OCI-LY3 (cell line): ENCODE measurements around the gene ALCAM.
"Not testable (repeated sequence)": the region's sequence is repeated elsewhere in the genome, so short reads cannot be mapped to it uniquely, and the experiment has no call there.

ENCODE experiments used
- H2AFZ ChIP-seq: fragments of 200-600, 300-600 bp; shearing (Covaris generic); 2 replicates; pipeline ENCODE4 v1.6.0; 2014; ENCODE audit warnings: antibody characterized with exemption, low read depth, low read length
- H3K27ac ChIP-seq: fragments of 200-600, 300-600 bp; sonication (generic); 2 replicates; pipeline ENCODE4 v1.5.1; 2014; ENCODE audit warnings: mild to moderate bottlenecking, low read length, moderate library complexity, mixed read lengths
- H3K27me3 ChIP-seq: fragments of 200-600, 300-600 bp; sonication (generic); 2 replicates; pipeline ENCODE4 v1.6.1; 2014; ENCODE audit warnings: low read depth, low read length, mixed read lengths
- H3K36me3 ChIP-seq: fragments of 200-600, 300-600 bp; sonication (generic); replicated peaks from 2 replicates; pipeline ENCODE3; 2014; ENCODE audit warnings: low read depth, low read length, mixed read lengths
- H3K4me1 ChIP-seq: fragments of 300-600, 200-600 bp; sonication (generic); 2 replicates; pipeline ENCODE4 v1.6.1; 2014; ENCODE audit warnings: low read length, mixed read lengths
- H3K4me2 ChIP-seq: fragments of 200-600, 300-600 bp; sonication (generic); 2 replicates; pipeline ENCODE4 v1.6.1; 2014; ENCODE audit warnings: low read length, mixed read lengths
- H3K4me3 ChIP-seq: fragments of 300-600, 200-600 bp; sonication (generic); 2 replicates; pipeline ENCODE4 v1.5.1; 2014; ENCODE audit warnings: antibody characterized with exemption, mild to moderate bottlenecking, low read length, moderate library complexity
- H3K79me2 ChIP-seq: fragments of 300-600, 200-600 bp; shearing (Covaris generic); 2 replicates; pipeline ENCODE4 v1.6.1; 2014; ENCODE audit warnings: mild to moderate bottlenecking, low read length, mixed read lengths
- H3K9ac ChIP-seq: fragments of 300-600, 200-600 bp; shearing (Covaris generic); 2 replicates; pipeline ENCODE4 v1.6.0; 2014; ENCODE audit warnings: mild to moderate bottlenecking, low read length, moderate library complexity
- H3K9me3 ChIP-seq: fragments of 200-600, 300-600 bp; shearing (Covaris generic); 2 replicates; pipeline ENCODE4 v1.6.1; 2014; ENCODE audit warnings: low read length, mixed read lengths; ENCODE audit not compliant: insufficient read depth
- H4K20me1 ChIP-seq: fragments of 200-600, 300-600 bp; sonication (generic); 2 replicates; pipeline ENCODE4 v1.6.1; 2016; ENCODE audit warnings: low read length, mixed read lengths; ENCODE audit not compliant: insufficient read depth
- EZH2phosphoT487 ChIP-seq: fragments of 200-600 bp; shearing (Covaris generic); IDR thresholded peaks from 2 replicates; pipeline ENCODE4 v1.6.1; 2018; ENCODE audit warnings: antibody characterized with exemption, mixed run types, low read depth
- TF ChIP-seq, protein P1 (sequence below): fragments of 200-600, 300-600 bp; sonication (generic); IDR thresholded peaks from 2 replicates; pipeline ENCODE4 v1.5.1; 2014; ENCODE audit warnings: antibody characterized with exemption, low read length, low read depth

ALCAM gene

DNA sequence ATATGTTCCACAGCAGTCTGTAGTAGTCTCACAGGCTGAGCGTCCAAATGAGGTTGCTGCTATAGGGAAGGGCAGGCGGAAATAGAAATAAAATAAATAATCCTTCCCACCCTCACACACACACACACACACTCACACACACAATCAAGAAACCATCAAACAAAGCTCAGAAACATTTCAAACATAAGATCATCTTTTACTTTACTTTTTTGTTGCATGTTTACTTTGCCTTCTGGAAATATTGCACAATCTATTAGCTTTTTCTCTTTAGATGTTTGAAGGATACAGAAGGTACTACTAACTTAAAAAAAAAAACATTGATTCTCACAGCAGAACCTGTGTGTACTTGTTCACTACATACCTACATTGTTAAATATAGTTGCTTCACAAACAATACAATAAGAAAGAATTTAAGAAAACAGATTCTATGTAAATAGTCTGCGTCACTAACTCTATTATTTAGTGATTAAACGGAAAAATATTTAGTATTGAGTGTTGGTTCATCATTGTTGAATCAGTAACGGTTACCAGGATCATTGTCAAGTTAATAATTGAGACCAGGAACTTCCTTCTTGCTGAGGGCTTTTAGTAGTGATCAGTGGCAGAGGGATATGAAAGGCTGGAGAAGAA lies 20.5 kb downstream of the ALCAM start:
- Histone ChIP-seq H3K4me1 (peaks cover 52% of the 10 kb centered on the region), H3K79me2 (peaks cover 90% of the 10 kb centered on the region), H3K9me3 (0 out of 2 replicates have a peak, but pooled peaks cover 5% of the 10 kb centered on the region), H2AFZ (no peak overlapping the region), H3K4me2 (peak overlapping the region; percentile 59), H3K27me3 (no peaks in the 10 kb centered on the region), H3K36me3 (peaks cover 18% of the 10 kb centered on the region), H3K4me3 (peak overlapping the region; percentile 21), H4K20me1 (peaks cover 14% of the 10 kb centered on the region; the same call in 1 of the 2 replicates), H3K9ac (peak overlapping the region; percentile 16), H3K27ac (peak overlapping the region; percentile 90)
- TF ChIP-seq EZH2phosphoT487, result no peak
- TF ChIP-seq, protein P1, sequence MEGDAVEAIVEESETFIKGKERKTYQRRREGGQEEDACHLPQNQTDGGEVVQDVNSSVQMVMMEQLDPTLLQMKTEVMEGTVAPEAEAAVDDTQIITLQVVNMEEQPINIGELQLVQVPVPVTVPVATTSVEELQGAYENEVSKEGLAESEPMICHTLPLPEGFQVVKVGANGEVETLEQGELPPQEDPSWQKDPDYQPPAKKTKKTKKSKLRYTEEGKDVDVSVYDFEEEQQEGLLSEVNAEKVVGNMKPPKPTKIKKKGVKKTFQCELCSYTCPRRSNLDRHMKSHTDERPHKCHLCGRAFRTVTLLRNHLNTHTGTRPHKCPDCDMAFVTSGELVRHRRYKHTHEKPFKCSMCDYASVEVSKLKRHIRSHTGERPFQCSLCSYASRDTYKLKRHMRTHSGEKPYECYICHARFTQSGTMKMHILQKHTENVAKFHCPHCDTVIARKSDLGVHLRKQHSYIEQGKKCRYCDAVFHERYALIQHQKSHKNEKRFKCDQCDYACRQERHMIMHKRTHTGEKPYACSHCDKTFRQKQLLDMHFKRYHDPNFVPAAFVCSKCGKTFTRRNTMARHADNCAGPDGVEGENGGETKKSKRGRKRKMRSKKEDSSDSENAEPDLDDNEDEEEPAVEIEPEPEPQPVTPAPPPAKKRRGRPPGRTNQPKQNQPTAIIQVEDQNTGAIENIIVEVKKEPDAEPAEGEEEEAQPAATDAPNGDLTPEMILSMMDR, result no peak

GRCh38 chr3:105388176-105388575 lies 21.5 kb downstream of the ALCAM start:
- no peak overlapping the region; the same call in 1 of the 2 replicates for H3K9ac ChIP-seq
- H2AFZ ChIP-seq, result no peak overlapping the region
- peaks cover 52% of the 10 kb centered on the region for H3K4me1 ChIP-seq
- H3K36me3 ChIP-seq, result peaks cover 21% of the 10 kb centered on the region
- no peaks in the 10 kb centered on the region for H3K27me3 ChIP-seq
- H3K27ac ChIP-seq, result no peak overlapping the region
- H3K9me3 ChIP-seq, result peaks cover 10% of the 10 kb centered on the region; the same call in 1 of the 2 replicates
- peaks cover 14% of the 10 kb centered on the region; the same call in 1 of the 2 replicates for H4K20me1 ChIP-seq
- peak overlapping the region; percentile 59 for H3K4me2 ChIP-seq
- TF ChIP-seq EZH2phosphoT487, result no peak
- TF ChIP-seq, protein P1, result no peak
- peaks cover 93% of the 10 kb centered on the region for H3K79me2 ChIP-seq
- H3K4me3 ChIP-seq, result no peak overlapping the region

- not testable (repeated sequence) for H3K4me3 ChIP-seq, H3K9ac ChIP-seq, H3K27me3 ChIP-seq, H3K4me2 ChIP-seq, H2AFZ ChIP-seq, H3K27ac ChIP-seq
- Histone ChIP-seq H3K79me2 (peaks cover 93% of the 10 kb centered on the region), H3K4me1 (peaks cover 41% of the 10 kb centered on the region), H3K36me3 (peaks cover 24% of the 10 kb centered on the region), H4K20me1 (peaks cover 21% of the 10 kb centered on the region; the same call in 1 of the 2 replicates), H3K9me3 (peaks cover 11% of the 10 kb centered on the region; the same call in 1 of the 2 replicates)
Observed at GRCh38 chr3:105389759-105390158, 23.1 kb downstream of the ALCAM start.

GRCh38 chr3:105392598-105392997 lies 25.9 kb downstream of the ALCAM start:
- peaks cover 23% of the 10 kb centered on the region; the same call in 1 of the 2 replicates for H4K20me1 ChIP-seq
- H3K27me3 ChIP-seq, H2AFZ ChIP-seq, H3K9ac ChIP-seq, H3K4me2 ChIP-seq, H3K27ac ChIP-seq, H3K4me3 ChIP-seq: not testable (repeated sequence)
- H3K9me3 ChIP-seq, result peaks cover 11% of the 10 kb centered on the region; the same call in 1 of the 2 replicates
- H3K79me2 ChIP-seq, result peaks cover 99% of the 10 kb centered on the region
- H3K36me3 ChIP-seq, result peaks cover 25% of the 10 kb centered on the region
- H3K4me1 ChIP-seq, result peaks cover 18% of the 10 kb centered on the region

DNA sequence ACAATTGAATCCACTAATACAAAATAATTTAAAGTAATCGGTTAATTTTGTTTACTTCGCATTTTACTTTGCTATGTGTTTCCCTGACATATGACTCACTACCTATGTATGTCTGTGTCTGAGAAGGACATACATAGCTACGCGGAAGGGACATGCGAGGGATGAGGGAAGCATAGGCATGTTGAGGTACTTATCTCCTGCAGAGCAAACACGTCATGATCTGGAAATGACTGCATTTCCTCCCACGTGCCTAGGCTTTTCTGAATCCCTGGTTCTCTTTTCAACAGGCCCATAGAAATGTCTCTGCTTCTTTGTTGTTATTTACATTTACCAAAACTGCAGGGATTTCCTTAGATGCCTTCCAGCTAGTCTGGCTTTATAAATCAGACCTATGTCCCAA lies 27.5 kb downstream of the ALCAM start:
- H3K4me1 ChIP-seq, result peaks cover 16% of the 10 kb centered on the region
- no peak overlapping the region for H3K4me3 ChIP-seq
- H4K20me1 ChIP-seq, result peaks cover 22% of the 10 kb centered on the region; the same call in 1 of the 2 replicates
- H3K27me3 ChIP-seq, result no peaks in the 10 kb centered on the region
- no peak overlapping the region for H3K4me2 ChIP-seq
- TF ChIP-seq EZH2phosphoT487, result no peak
- TF ChIP-seq, protein P1, result no peak
- H3K36me3 ChIP-seq, result peaks cover 25% of the 10 kb centered on the region
- H2AFZ ChIP-seq, result no peak overlapping the region
- H3K9me3 ChIP-seq, result peaks cover 11% of the 10 kb centered on the region; the same call in 1 of the 2 replicates
- H3K27ac ChIP-seq, result no peak overlapping the region
- H3K9ac ChIP-seq, result no peak overlapping the region
- H3K79me2 ChIP-seq, result peaks cover 99% of the 10 kb centered on the region
